Central memory CD8-positive, alpha-beta T cell (primary cell): Measurements from ENCODE around the gene NID2.

ENCODE experiments used
- ATAC-seq: fragments of 150-1000 bp; cut with Tn5 transposase; replicated peaks from 2 replicates; pipeline ENCODE4 v1.10.0; 2022; ENCODE audit warnings: mild to moderate bottlenecking, moderate FRiP score, moderate number of reproducible peaks; ENCODE audit not compliant: poor library complexity, severe bottlenecking; ENCODE audit errors: extremely low read depth
- DNase-seq, 2 donors: peaks; one replicate each; pipeline ENCODE4 v3.0.0; 2021; ENCODE audit warnings: low spot score in 2 of 2
- H3K27ac Mint-ChIP-seq: one replicate; pipeline ENCODE4 v1.8.0; 2022; ENCODE audit warnings: low read depth, mild to moderate bottlenecking, moderate library complexity, mixed read lengths
- H3K27me3 Mint-ChIP-seq: one replicate; pipeline ENCODE4 v1.8.0; 2022; ENCODE audit warnings: mixed read lengths
- H3K36me3 Mint-ChIP-seq: one replicate; pipeline ENCODE4 v1.8.0; 2022; ENCODE audit warnings: mild to moderate bottlenecking, moderate library complexity, mixed read lengths; ENCODE audit not compliant: insufficient read depth
- H3K4me1 Mint-ChIP-seq: one replicate; pipeline ENCODE4 v1.8.0; 2022; ENCODE audit warnings: mixed read lengths
- H3K4me3 Mint-ChIP-seq: one replicate; pipeline ENCODE4 v1.8.0; 2022; ENCODE audit warnings: mild to moderate bottlenecking, moderate library complexity, mixed read lengths
- H3K9me3 Mint-ChIP-seq: one replicate; pipeline ENCODE4 v1.8.0; 2022; ENCODE audit warnings: mixed read lengths

Gene NID2

DNA sequence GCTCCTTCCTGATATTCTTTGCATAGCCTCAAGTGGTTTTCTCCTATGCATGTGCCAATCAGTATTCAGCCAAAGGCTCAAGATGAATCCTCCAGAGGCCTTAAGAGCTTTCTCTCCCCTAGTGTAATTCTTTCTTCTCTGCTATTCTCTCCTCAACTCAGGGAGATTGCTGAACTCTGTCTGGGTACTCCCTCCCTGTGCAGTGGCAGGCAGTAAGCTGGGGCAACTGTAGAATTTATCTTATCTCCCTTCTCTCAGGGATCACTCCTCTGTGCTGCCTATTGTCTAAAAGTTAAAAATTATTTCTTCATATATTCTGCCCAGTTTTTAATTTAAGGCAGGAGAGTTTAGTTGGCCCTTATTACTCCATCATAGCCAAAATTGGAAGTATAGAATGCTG lies 108.0 kb downstream of the NID2 start:
- Mint-ChIP-seq H3K27ac (peak overlapping the region; percentile 77), H3K27me3 (no peaks in the 10 kb centered on the region), H3K4me1 (peaks cover 68% of the 10 kb centered on the region), H3K36me3 (peaks cover 62% of the 10 kb centered on the region), H3K9me3 (peaks cover 21% of the 10 kb centered on the region), H3K4me3 (no peak overlapping the region)
- DNase-seq (no peak), ATAC-seq (no peak)

DNA sequence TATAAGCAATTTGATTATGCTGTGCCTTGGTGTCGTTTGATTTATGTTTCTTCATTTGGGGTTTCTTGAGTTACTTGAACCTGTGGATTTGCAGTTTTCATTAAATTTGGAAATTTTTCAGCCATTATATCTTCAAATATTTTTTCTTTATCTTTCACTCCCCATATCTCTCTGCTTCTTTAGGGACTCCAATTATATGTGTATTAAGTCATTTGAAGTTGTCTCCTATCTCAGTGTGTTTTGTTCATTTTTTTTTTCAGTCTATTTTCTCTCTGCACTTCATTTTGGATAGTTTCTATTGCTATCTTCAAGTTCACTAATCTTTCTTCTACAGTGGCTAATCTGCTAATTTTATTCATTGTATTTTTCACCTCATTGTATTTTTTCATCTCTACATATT lies 108.9 kb downstream of the NID2 start:
- no peak overlapping the region for H3K4me3 Mint-ChIP-seq
- peaks cover 59% of the 10 kb centered on the region for H3K36me3 Mint-ChIP-seq
- H3K27me3 Mint-ChIP-seq = no peaks in the 10 kb centered on the region
- H3K27ac Mint-ChIP-seq = peak overlapping the region; percentile 77
- H3K9me3 Mint-ChIP-seq = peaks cover 21% of the 10 kb centered on the region
- H3K4me1 Mint-ChIP-seq = peaks cover 73% of the 10 kb centered on the region
- no peak for ATAC-seq
- no peak for DNase-seq

- Mint-ChIP-seq H3K4me1 (peaks cover 78% of the 10 kb centered on the region), H3K36me3 (peaks cover 65% of the 10 kb centered on the region), H3K4me3 (no peak overlapping the region), H3K27me3 (no peaks in the 10 kb centered on the region), H3K27ac (peak overlapping the region; percentile 77), H3K9me3 (peaks cover 21% of the 10 kb centered on the region)
- no peak for ATAC-seq
- DNase-seq = no peak
Observed at GRCh38 chr14:51957950-51958349, 110.9 kb downstream of the NID2 start.
